H1 (cell line): ENCODE measurements around the gene SPEF2. TPM values are rescaled to one million over a fixed set of nuclear protein-coding genes. Genes with fewer than 3 reads are reported as not detected.

Experiments used
- CTCF ChIA-PET: fragments of 300-600 bp; sonication (Branson Sonifier 250); formaldehyde crosslinking; loops from one replicate; lab custom pipeline; 2021; ENCODE audit not compliant: partially characterized antibody; lab: Charles Lee
- POLR2A ChIA-PET: fragments of 300-600 bp; sonication (Branson Sonifier 250); formaldehyde crosslinking; loops from one replicate; lab custom pipeline; 2021; ENCODE audit warnings: inconsistent platforms; ENCODE audit not compliant: partially characterized antibody; lab: Charles Lee
- DNase-seq, 2 experiments: peaks; one replicate each; pipeline versions ENCODE4 v3.0.0 to v3.0.0-alpha.2; 2010 to 2022; ENCODE audit warnings: low spot score in 2 of 2, low read depth in 1 of 2, mixed read lengths in 1 of 2
- FAIRE-seq: peaks from 2 replicates; lab custom pipeline; 2011; peaks lifted over from hg19 to GRCh38; lab: Jason Lieb, UNC
- H2AFZ ChIP-seq: 2 replicates; pipeline ENCODE4 v1.8.1; 2012; ENCODE audit warnings: low read length, inconsistent platforms
- H2AK5ac ChIP-seq: 2 replicates; pipeline ENCODE4 v1.6.1; 2013; ENCODE audit warnings: low read depth, low read length
- H2BK120ac ChIP-seq: replicated peaks from 2 replicates; pipeline ENCODE3; 2013; ENCODE audit warnings: low read depth, low read length, inconsistent platforms
- H2BK12ac ChIP-seq: 2 replicates; pipeline ENCODE4 v1.6.1; 2013; ENCODE audit warnings: low read depth, low read length
- H2BK15ac ChIP-seq: 2 replicates; pipeline ENCODE4 v1.6.1; 2013; ENCODE audit warnings: low read length
- H2BK20ac ChIP-seq: 2 replicates; pipeline ENCODE4 v1.6.1; 2013; ENCODE audit warnings: low read length
- H2BK5ac ChIP-seq: 2 replicates; pipeline ENCODE4 v1.6.1; 2013; ENCODE audit warnings: low read depth, low read length
- H3K14ac ChIP-seq: 2 replicates; pipeline ENCODE4 v1.6.1; 2013; ENCODE audit warnings: inconsistent platforms; ENCODE audit not compliant: insufficient read length
- H3K18ac ChIP-seq: 2 replicates; pipeline ENCODE4 v1.6.1; 2013; ENCODE audit warnings: low read length; ENCODE audit errors: extremely low read depth
- H3K23ac ChIP-seq: 2 replicates; pipeline ENCODE4 v1.6.1; 2013; ENCODE audit warnings: inconsistent platforms; ENCODE audit not compliant: insufficient read length
- H3K23me2 ChIP-seq: 2 replicates; pipeline ENCODE4 v1.6.1; 2013; ENCODE audit warnings: low read depth, low read length
- H3K27ac ChIP-seq: 2 replicates; pipeline ENCODE4 v1.6.1; 2011; ENCODE audit warnings: low read depth, low read length, inconsistent platforms
- H3K27me3 ChIP-seq, 4 experiments: replicated peaks in 1 of 4; 1 replicate in 1 of 4; 2 replicates in 3 of 4; pipeline versions ENCODE4 v1.6.1 to v1.8.1; 2011 to 2013; ENCODE audit warnings: low read length in 3 of 4, mild to moderate bottlenecking in 3 of 4, inconsistent platforms in 2 of 4, mixed read lengths in 2 of 4, moderate library complexity in 1 of 4; ENCODE audit not compliant: control insufficient read depth in 3 of 4, insufficient read depth in 3 of 4; ENCODE audit errors: extremely low read depth in 1 of 4
- H3K36me3 ChIP-seq, 4 experiments: 2 replicates each; pipeline versions ENCODE4 v1.6.1 to v1.8.1; 2011 to 2013; ENCODE audit warnings: mild to moderate bottlenecking in 4 of 4, low read length in 3 of 4, moderate library complexity in 2 of 4, control low read depth in 1 of 4, inconsistent platforms in 1 of 4; ENCODE audit not compliant: insufficient read depth in 4 of 4, control insufficient read depth in 2 of 4
- H3K4ac ChIP-seq: replicated peaks from 2 replicates; pipeline ENCODE3; 2013; ENCODE audit warnings: low read length, low read depth, mixed read lengths, inconsistent platforms; ENCODE audit not compliant: insufficient read length
- H3K4me1 ChIP-seq, 4 experiments: replicated peaks in 1 of 4; 1 replicate in 1 of 4; 2 replicates in 3 of 4; pipeline versions ENCODE4 v1.6.1 to v1.8.1; 2011 to 2013; ENCODE audit warnings: low read length in 3 of 4, inconsistent platforms in 2 of 4, mixed read lengths in 1 of 4; ENCODE audit not compliant: insufficient read depth in 4 of 4, control insufficient read depth in 3 of 4
- H3K4me2 ChIP-seq, 2 experiments: 2 replicates each; pipeline versions ENCODE4 v1.6.1 to v1.8.1; 2011 to 2013; ENCODE audit warnings: low read depth in 2 of 2, low read length in 2 of 2, control low read depth in 1 of 2, inconsistent platforms in 1 of 2, mild to moderate bottlenecking in 1 of 2; ENCODE audit not compliant: insufficient read depth in 1 of 2
- H3K4me3 ChIP-seq, 4 experiments: fragments of 200-600, 300-600 bp in 1 of 4; sonication (generic), shearing (Covaris generic), sonication (Bioruptor Twin) in 1 of 4; 2 replicates each; pipeline versions ENCODE4 v1.5.1 to v1.8.1; 2011 to 2016; ENCODE audit warnings: low read length in 4 of 4, low read depth in 3 of 4, control low read depth in 2 of 4, inconsistent platforms in 2 of 4, mild to moderate bottlenecking in 2 of 4, mixed read lengths in 1 of 4, moderate library complexity in 1 of 4; ENCODE audit not compliant: insufficient read depth in 2 of 4; ENCODE audit errors: extremely low read depth in 1 of 4
- H3K56ac ChIP-seq: replicated peaks from 2 replicates; pipeline ENCODE3; 2013; ENCODE audit warnings: low read depth, mild to moderate bottlenecking, mixed read lengths, low read length, inconsistent platforms; ENCODE audit not compliant: insufficient read length
- H3K79me1 ChIP-seq: 2 replicates; pipeline ENCODE4 v1.6.1; 2013; ENCODE audit warnings: low read depth, low read length, control low read depth
- H3K79me2 ChIP-seq, 2 experiments: 2 replicates each; pipeline versions ENCODE4 v1.6.1 to v1.8.1; 2012 to 2013; ENCODE audit warnings: low read length in 2 of 2, mild to moderate bottlenecking in 2 of 2, inconsistent platforms in 1 of 2; ENCODE audit not compliant: insufficient read depth in 2 of 2, control insufficient read depth in 1 of 2
- H3K9ac ChIP-seq, 4 experiments: replicated peaks in 1 of 4; 1 replicate in 1 of 4; 2 replicates in 3 of 4; pipeline versions ENCODE4 v1.6.1 to v1.8.1; 2011 to 2013; ENCODE audit warnings: low read depth in 3 of 4, low read length in 3 of 4, control low read depth in 2 of 4, mild to moderate bottlenecking in 2 of 4, moderate library complexity in 2 of 4, inconsistent platforms in 1 of 4; ENCODE audit errors: extremely low read depth in 1 of 4
- H3K9me3 ChIP-seq, 2 experiments: 2 replicates each; pipeline versions ENCODE4 v1.6.1 to v1.8.1; 2012 to 2013; ENCODE audit warnings: mild to moderate bottlenecking in 2 of 2, moderate library complexity in 2 of 2, control low read depth in 1 of 2, inconsistent platforms in 1 of 2, low read depth in 1 of 2, low read length in 1 of 2, mixed read lengths in 1 of 2; ENCODE audit not compliant: insufficient read depth in 2 of 2
- H4K20me1 ChIP-seq, 2 experiments: replicated peaks in 1 of 2; 2 replicates each; pipeline versions ENCODE3 to v1.8.1; 2011 to 2013; ENCODE audit warnings: inconsistent platforms in 2 of 2, low read length in 2 of 2, mild to moderate bottlenecking in 1 of 2; ENCODE audit not compliant: insufficient read depth in 2 of 2, control insufficient read depth in 1 of 2
- H4K5ac ChIP-seq: 2 replicates; pipeline ENCODE4 v1.6.1; 2013; ENCODE audit warnings: low read length, low read depth, mixed read lengths, inconsistent platforms; ENCODE audit not compliant: insufficient read length
- H4K8ac ChIP-seq: 2 replicates; pipeline ENCODE4 v1.8.0; 2013; ENCODE audit warnings: mild to moderate bottlenecking, moderate library complexity, low read length, inconsistent platforms; ENCODE audit not compliant: insufficient read depth; ENCODE audit errors: extremely low read depth
- H4K91ac ChIP-seq: replicated peaks from 2 replicates; pipeline ENCODE3; 2013; ENCODE audit warnings: low read length, mixed read lengths, inconsistent platforms; ENCODE audit not compliant: insufficient read length
- FOSL1 ChIP-seq: IDR thresholded peaks from 2 replicates; pipeline ENCODE4 v1.6.1; 2011; ENCODE audit warnings: mild to moderate bottlenecking, low read depth, low read length, moderate library complexity; ENCODE audit not compliant: insufficient read depth
- JUN ChIP-seq: IDR thresholded peaks from 2 replicates; pipeline ENCODE4 v1.6.1; 2011; ENCODE audit warnings: low read depth, mild to moderate bottlenecking, improper control_type of control experiment, low read length
- WGBS, 2 experiments: shearing (Covaris generic) in 1 of 2; methylation state at CpG; one replicate each; pipeline versions ENCODE4 v1.1.6 to v1.1.7; 2013 to 2015; ENCODE audit warnings: low lambda C conversion rate in 2 of 2, mixed read lengths in 2 of 2, inconsistent platforms in 1 of 2, low coverage in 1 of 2, missing lambda C conversion rate in 1 of 2; ENCODE audit not compliant: insufficient replicate concordance in 2 of 2, insufficient coverage in 1 of 2, insufficient read length in 1 of 2; ENCODE audit errors: extremely low coverage in 1 of 2, missing lambda C conversion rate in 1 of 2; 5-methylcytosine and 5-hydroxymethylcytosine counted together
- polyA plus RNA-seq, 7 experiments: library from polyadenylated mRNA; depleted of rRNA in 3 of 7; stranded (reverse) in 5 of 7; unstranded in 2 of 7; fragments of >200 nt in 5 of 7; fragments of 200-250 nt in 2 of 7; gene quantifications; 1 replicate in 5 of 7; 2 replicates in 1 of 7; 4 replicates in 1 of 7; pipeline versions ENCODE4 v1.2.1 to v1.2.3, GENCODE V29; 2011 to 2013; ENCODE audit warnings: missing spikeins in 2 of 7, mixed read lengths in 2 of 7
- total RNA-seq: library from RNA; stranded (reverse); fragmentation: NEBNext Ultra II Directional; extraction: Animal tissue kit (Norgen Biotek cat#: 25700); gene quantifications from 2 replicates; pipeline ENCODE4 v1.2.1, GENCODE V29; 2021

The SPEF2 gene
- total and polyA plus RNA-seq, 2 of the 8 experiments (the other 6 are each of a cell fraction or from before 2014, with no cell fraction given): 0.14 to 0.73 TPM

- DNase-seq: no peak
- no peak overlapping the region for H3K23ac ChIP-seq
- no peak for FAIRE-seq
- H3K14ac ChIP-seq: no peak overlapping the region
- no peak overlapping the region for H2BK12ac ChIP-seq
- no peak overlapping the region for H3K9ac ChIP-seq
- H3K56ac ChIP-seq: no peak overlapping the region
- no peaks in the 10 kb centered on the region for H3K36me3 ChIP-seq
- no peak overlapping the region for H2BK120ac ChIP-seq
- H2AFZ ChIP-seq: no peak overlapping the region
- H3K9me3 ChIP-seq: no peaks in the 10 kb centered on the region
- H4K20me1 ChIP-seq: no peaks in the 10 kb centered on the region
- H3K79me1 ChIP-seq: no peaks in the 10 kb centered on the region
- peaks cover 0 to 1% (median 0%) of the 10 kb centered on the region in 4 experiments; a peak in 1 of 7 replicates for H3K27me3 ChIP-seq
- no peak overlapping the region for H3K27ac ChIP-seq
- no peak overlapping the region for H3K4ac ChIP-seq
- no peak overlapping the region for H2BK5ac ChIP-seq
- H4K91ac ChIP-seq: no peak overlapping the region
- H4K5ac ChIP-seq: no peak overlapping the region
- H4K8ac ChIP-seq: no peak overlapping the region
- ChIA-PET POLR2A (no interaction called here), CTCF (interaction anchor here (0.7 to 7.4 kb wide), 15 partner anchors 10 to 332 kb away, joined by 3 to 65 read pairs (median 5); no protein-coding TSS in a partner anchor)
- no peaks in the 10 kb centered on the region for H3K79me2 ChIP-seq
- H2BK15ac ChIP-seq: no peak overlapping the region
- H2BK20ac ChIP-seq: no peak overlapping the region
- 85% methylated on average over 3 of the region's 3 CpGs; no CpG with 5 or more reads in 1 of the 2 experiments for WGBS, 2 experiments
- no peak overlapping the region for H2AK5ac ChIP-seq
- H3K4me3 ChIP-seq: no peak overlapping the region
- H3K4me2 ChIP-seq: no peak overlapping the region
- H3K4me1 ChIP-seq: no peaks in the 10 kb centered on the region
- no peaks in the 10 kb centered on the region for H3K23me2 ChIP-seq
- H3K18ac ChIP-seq: no peak overlapping the region
- TF ChIP-seq FOSL1: no peak
- TF ChIP-seq JUN: no peak
Measured at GRCh38 chr5:35778259-35778769, 160.7 kb downstream of the SPEF2 start.
